Prostate gland (tissue), 2 donors: ENCODE data around the gene EBF3. TPM values are rescaled to one million over a fixed set of nuclear protein-coding genes. Genes with fewer than 3 reads are reported as not detected.

Experiments used
- DNase-seq: peaks from one replicate; pipeline ENCODE4 v3.0.0-alpha.2; 2019; ENCODE audit warnings: low spot score
- H3K27ac ChIP-seq, 2 donors: fragments of 200-600 bp; sonication (generic); 2 replicates each; pipeline ENCODE4 v1.5.1; 2017 to 2019
- H3K27me3 ChIP-seq: fragments of 200-600 bp; sonication (generic); replicated peaks from 2 replicates; pipeline ENCODE4 v1.5.1; 2019; ENCODE audit not compliant: insufficient read depth
- H3K36me3 ChIP-seq, 2 donors: fragments of 200-600 bp; sonication (generic); 1 replicate in 1 of 2; 2 replicates in 1 of 2; pipeline versions ENCODE4 v1.5.1 to v1.8.1; 2017 to 2019
- H3K4me1 ChIP-seq: fragments of 200-600 bp; sonication (generic); replicated peaks from 2 replicates; pipeline ENCODE4 v1.5.1; 2019
- H3K4me3 ChIP-seq, 2 donors: fragments of 200-600 bp; sonication (generic); 2 replicates each; pipeline ENCODE4 v1.5.1; 2017 to 2019
- H3K9me3 ChIP-seq: fragments of 200-600 bp; sonication (generic); 2 replicates; pipeline ENCODE4 v1.5.1; 2017
- POLR2A ChIP-seq: fragments of 450-650 bp; IDR thresholded peaks from one replicate; pipeline ENCODE4 v1.6.1; 2016; ENCODE audit warnings: antibody characterized with exemption, mild to moderate bottlenecking
- POLR2AphosphoS5 ChIP-seq: sonication (generic); formaldehyde crosslinking; IDR thresholded peaks from one replicate; pipeline ENCODE4 v1.6.1; 2017; ENCODE audit warnings: antibody characterized with exemption
- WGBS: methylation state at CpG from one replicate; pipeline ENCODE4 v1.1.5; 2018; 5-methylcytosine and 5-hydroxymethylcytosine counted together
- intact Hi-C: fragments of 100-400 bp; cut with DNase I; formaldehyde crosslinking; loops from one replicate; pipeline ENCODE4 v1.14.2; 2022
- total RNA-seq, 2 donors: library from RNA; depleted of rRNA; stranded (reverse); fragments of >200 nt; gene quantifications; one replicate each; pipeline ENCODE4 v1.1.0, GENCODE V29; 2016
- TF ChIP-seq, protein P1 (sequence below), 4 experiments: fragments of 200-600 bp in 2 of 4; fragments of 450-650 bp in 2 of 4; sonication (generic) in 2 of 4; IDR thresholded peaks; 1 replicate in 3 of 4; 2 replicates in 1 of 4; pipeline ENCODE4 v1.5.1; 2016 to 2019; ENCODE audit warnings: antibody characterized with exemption in 4 of 4, mild to moderate bottlenecking in 2 of 4, moderate library complexity in 2 of 4

EBF3 gene
- total RNA-seq, 2 donors from 2014 or later, result 1.5 to 7.8 TPM

DNA sequence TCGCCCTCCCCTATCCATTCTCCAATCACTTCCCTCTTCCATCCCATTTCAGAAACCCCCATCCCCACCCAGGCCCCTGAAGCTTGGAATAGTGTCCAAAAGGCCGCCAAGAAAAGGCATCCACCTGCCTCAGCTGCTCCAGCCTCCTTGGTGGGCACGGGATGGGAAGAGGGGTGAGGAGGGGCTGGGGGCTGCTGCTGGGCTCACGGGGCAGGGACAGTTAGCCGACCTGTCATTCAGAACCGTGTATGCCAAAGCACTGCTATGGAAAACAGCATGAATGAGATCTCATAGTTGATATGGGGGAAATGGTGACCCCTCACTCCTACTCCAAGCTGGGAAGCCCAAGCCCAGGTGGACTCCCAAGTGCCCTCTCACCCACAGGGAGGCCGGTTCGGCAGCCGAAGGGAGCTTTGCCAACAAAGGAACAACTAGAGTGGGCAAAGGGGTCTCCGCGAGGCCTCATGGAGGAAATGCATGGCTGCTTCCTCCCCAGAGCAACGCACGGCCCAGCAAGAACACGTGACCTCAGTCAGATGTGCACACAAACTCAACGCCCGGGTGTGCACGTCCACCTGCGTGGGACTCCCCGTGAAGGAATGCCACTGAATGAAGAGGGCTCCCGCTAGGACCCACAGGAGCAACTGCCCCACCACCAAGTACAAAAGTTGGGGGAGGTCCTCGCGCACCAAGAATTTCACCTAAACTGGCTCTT is 52.5 kb downstream of the EBF3 start:
- H3K27ac ChIP-seq, result no peak overlapping the region
- intact Hi-C loops, result no loop called here
- WGBS, result 92% methylated on average over 22 of the region's 22 CpGs
- no peaks in the 10 kb centered on the region for H3K9me3 ChIP-seq
- TF ChIP-seq, protein P1, sequence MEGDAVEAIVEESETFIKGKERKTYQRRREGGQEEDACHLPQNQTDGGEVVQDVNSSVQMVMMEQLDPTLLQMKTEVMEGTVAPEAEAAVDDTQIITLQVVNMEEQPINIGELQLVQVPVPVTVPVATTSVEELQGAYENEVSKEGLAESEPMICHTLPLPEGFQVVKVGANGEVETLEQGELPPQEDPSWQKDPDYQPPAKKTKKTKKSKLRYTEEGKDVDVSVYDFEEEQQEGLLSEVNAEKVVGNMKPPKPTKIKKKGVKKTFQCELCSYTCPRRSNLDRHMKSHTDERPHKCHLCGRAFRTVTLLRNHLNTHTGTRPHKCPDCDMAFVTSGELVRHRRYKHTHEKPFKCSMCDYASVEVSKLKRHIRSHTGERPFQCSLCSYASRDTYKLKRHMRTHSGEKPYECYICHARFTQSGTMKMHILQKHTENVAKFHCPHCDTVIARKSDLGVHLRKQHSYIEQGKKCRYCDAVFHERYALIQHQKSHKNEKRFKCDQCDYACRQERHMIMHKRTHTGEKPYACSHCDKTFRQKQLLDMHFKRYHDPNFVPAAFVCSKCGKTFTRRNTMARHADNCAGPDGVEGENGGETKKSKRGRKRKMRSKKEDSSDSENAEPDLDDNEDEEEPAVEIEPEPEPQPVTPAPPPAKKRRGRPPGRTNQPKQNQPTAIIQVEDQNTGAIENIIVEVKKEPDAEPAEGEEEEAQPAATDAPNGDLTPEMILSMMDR (IDR thresholded peaks at IDR 0.05), result no peak
- TF ChIP-seq POLR2AphosphoS5 (no peak), POLR2A (no peak)
- no peaks in the 10 kb centered on the region for H3K4me1 ChIP-seq
- H3K4me3 ChIP-seq, result no peak overlapping the region
- no peaks in the 10 kb centered on the region for H3K36me3 ChIP-seq
- H3K27me3 ChIP-seq, result no peaks in the 10 kb centered on the region
- no peak for DNase-seq

DNA sequence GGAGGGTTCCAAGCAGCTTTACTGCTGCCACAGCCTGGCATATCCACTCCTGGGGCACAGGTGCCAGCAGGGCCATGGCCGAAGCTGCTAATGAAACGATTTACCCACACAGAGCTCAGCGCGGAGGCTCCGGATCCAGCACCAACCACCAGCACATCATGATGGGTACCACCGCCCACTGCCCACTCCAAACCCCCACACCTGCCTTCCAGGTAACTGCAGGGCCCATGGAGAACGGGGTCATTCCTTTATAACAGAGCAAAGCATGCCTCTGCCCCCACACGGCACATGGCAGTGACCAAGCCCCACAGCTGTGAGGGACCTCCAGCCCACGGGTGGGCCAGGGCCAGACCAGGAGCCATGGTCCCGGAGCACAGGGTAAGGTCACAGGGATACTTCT is 53.2 kb downstream of the EBF3 start:
- 94% methylated on average over 10 of the region's 10 CpGs for WGBS
- Histone ChIP-seq H3K4me3 (no peak overlapping the region), H3K27me3 (no peaks in the 10 kb centered on the region), H3K27ac (no peak overlapping the region), H3K9me3 (no peaks in the 10 kb centered on the region), H3K4me1 (no peaks in the 10 kb centered on the region), H3K36me3 (no peaks in the 10 kb centered on the region)
- intact Hi-C loops, result no loop called here
- TF ChIP-seq, protein P1 (IDR thresholded peaks at IDR 0.05), result no peak
- TF ChIP-seq POLR2AphosphoS5 (no peak), POLR2A (no peak)
- DNase-seq, result no peak

DNA sequence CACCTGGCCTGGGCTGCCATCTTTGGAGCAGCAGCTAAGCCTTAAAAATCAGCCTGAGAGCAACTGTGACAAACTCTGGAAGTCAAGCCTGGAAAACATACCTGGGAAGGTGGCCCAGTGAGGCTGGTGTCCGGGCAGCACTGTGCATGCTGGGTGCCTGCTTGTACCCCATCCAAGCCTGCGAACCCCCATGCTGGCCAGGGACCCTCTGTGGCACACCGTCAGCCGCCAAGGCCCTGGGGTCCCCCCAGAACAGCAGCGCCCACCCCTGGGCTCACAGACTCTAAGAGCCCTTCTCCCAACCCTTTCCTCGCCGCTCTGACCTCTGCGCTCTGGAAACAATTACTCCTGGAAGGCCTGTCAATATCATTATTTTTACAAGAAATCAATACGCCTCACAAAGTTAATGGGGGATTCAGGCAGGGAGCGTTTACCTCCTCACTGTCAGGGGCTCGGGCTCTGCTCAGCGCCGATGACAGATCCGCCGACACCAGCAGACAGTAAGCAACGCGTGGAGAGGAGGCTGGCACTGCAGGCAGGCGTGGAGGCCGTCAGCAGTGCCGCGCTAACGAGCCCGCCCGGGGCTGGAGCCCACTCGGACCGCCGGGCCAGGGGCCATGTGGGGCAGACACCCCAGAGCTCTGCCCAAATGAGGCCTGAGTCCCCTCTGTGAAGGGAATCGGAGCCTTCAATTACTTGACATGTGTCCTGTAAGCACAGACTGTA is 54.4 kb downstream of the EBF3 start:
- H3K27me3 ChIP-seq, result no peaks in the 10 kb centered on the region
- no peaks in the 10 kb centered on the region for H3K36me3 ChIP-seq
- no peak for DNase-seq
- H3K9me3 ChIP-seq, result no peaks in the 10 kb centered on the region
- H3K4me1 ChIP-seq, result no peaks in the 10 kb centered on the region
- no peak overlapping the region for H3K4me3 ChIP-seq
- intact Hi-C loops, result no loop called here
- WGBS, result 92% methylated on average over 28 of the region's 28 CpGs
- TF ChIP-seq, protein P1 (IDR thresholded peaks at IDR 0.05), result no peak
- no peak for TF ChIP-seq POLR2AphosphoS5
- no peak for TF ChIP-seq POLR2A
- H3K27ac ChIP-seq, result no peak overlapping the region

DNA sequence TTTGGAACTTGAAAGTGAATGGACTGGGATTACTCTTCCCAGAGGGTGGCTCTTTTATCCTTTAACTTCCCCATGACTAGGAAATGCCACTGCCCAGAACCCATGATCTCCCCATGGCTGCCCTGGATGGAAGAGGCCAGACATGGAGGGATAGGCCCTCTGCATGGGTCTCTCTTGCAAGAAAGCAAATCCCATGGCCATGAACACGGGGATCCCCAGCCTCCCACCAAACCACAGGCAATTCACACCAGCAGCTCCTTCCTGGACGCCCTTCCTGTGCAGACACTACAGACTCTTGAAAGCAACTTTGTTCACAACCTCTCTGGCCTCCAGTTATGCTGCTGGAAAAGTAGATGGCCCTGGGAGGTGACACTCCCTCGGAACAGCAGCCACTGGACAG is 55.0 kb downstream of the EBF3 start:
- Histone ChIP-seq H3K4me3 (no peak overlapping the region), H3K27ac (no peak overlapping the region), H3K36me3 (no peaks in the 10 kb centered on the region), H3K9me3 (no peaks in the 10 kb centered on the region), H3K4me1 (no peaks in the 10 kb centered on the region), H3K27me3 (no peaks in the 10 kb centered on the region)
- intact Hi-C loops, result no loop called here
- no peak for DNase-seq
- WGBS, result 94% methylated on average over 3 of the region's 3 CpGs
- TF ChIP-seq, protein P1 (IDR thresholded peaks at IDR 0.05), result no peak
- TF ChIP-seq POLR2A (no peak), POLR2AphosphoS5 (no peak)

DNA sequence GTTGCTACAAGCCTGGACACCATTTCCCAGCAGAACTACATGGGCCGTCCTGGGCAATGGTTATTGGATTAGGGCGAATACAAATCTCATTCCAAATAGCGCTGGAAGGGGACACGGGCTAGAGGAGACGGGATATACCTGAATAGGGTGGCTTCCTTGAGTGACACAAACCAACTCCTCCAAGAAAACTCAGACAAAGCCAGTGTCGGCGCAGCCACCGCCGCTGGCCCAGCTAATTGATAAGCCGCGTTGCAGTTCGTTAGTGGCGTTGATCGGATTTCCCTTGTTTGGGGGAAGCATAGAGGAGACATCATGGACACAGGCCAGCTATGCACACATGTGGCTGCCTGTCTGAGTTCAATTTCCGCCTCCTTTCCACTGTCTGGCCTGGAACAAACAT is 55.7 kb downstream of the EBF3 start:
- DNase-seq, result no peak
- no peaks in the 10 kb centered on the region for H3K36me3 ChIP-seq
- H3K4me1 ChIP-seq, result no peaks in the 10 kb centered on the region
- WGBS, result 95% methylated on average over 15 of the region's 15 CpGs
- H3K9me3 ChIP-seq, result no peaks in the 10 kb centered on the region
- no peak overlapping the region for H3K27ac ChIP-seq
- no peak overlapping the region for H3K4me3 ChIP-seq
- no peaks in the 10 kb centered on the region for H3K27me3 ChIP-seq
- intact Hi-C loops, result no loop called here
- TF ChIP-seq POLR2AphosphoS5 (no peak), POLR2A (no peak)
